HCT116 (cell line): ENCODE results near the gene RPRML. TPM values are rescaled to one million over a fixed set of nuclear protein-coding genes. Genes with fewer than 3 reads are reported as not detected.

Experiments used
- ATAC-seq: fragments of 200-7000 bp; cut with Tn5 transposase; 2 replicates; pipeline ENCODE4 v1.9.1; 2020; ENCODE audit warnings: mild to moderate bottlenecking, moderate library complexity
- BruUV-seq: library from RNA; stranded (reverse); fragments of 400-500 nt; replicated peaks from 2 replicates; lab custom pipeline; 2021; lab: Mats Ljungman, UMichigan
- CTCF ChIA-PET: fragments of 300-600 bp; sonication (Branson Sonifier 250); formaldehyde crosslinking; loops from one replicate; lab custom pipeline; 2021; ENCODE audit warnings: antibody characterized with exemption; lab: Charles Lee
- POLR2A ChIA-PET: fragments of 300-600, 350-600 bp; sonication (Branson Sonifier 250); formaldehyde crosslinking; loops from one replicate; lab custom pipeline; 2021; ENCODE audit warnings: antibody characterized with exemption; lab: Charles Lee
- RAD21 ChIA-PET, 2 experiments: fragments of 300-600 bp; sonication (Branson Sonifier 250); formaldehyde crosslinking; loops; one replicate each; lab custom pipeline; 2023; ENCODE audit warnings: low total read pairs in 2 of 2; ENCODE audit not compliant: uncharacterized antibody in 2 of 2, unreplicated experiment in 2 of 2, low non-redundant PET in 1 of 2; lab: Charles Lee
- DNase-seq: peaks from one replicate; pipeline ENCODE4 v3.0.0-alpha.2; 2010; ENCODE audit warnings: low read depth, low spot score
- H2AFZ ChIP-seq: fragments of 200-600 bp; shearing (Covaris generic), sonication (generic); 2 replicates; pipeline ENCODE4 v1.6.1; 2017; ENCODE audit warnings: low read depth, mixed run types, mixed read lengths, antibody characterized with exemption, low read length; ENCODE audit not compliant: poor library complexity, severe bottlenecking
- H3K27ac ChIP-seq: 2 replicates; pipeline ENCODE4 v1.5.1; 2012; ENCODE audit warnings: low read depth, low read length
- H3K27me3 ChIP-seq: fragments of 200-600 bp; sonication (generic); 2 replicates; pipeline ENCODE4 v1.6.1; 2016; ENCODE audit warnings: mixed run types, low read length, mixed read lengths; ENCODE audit not compliant: insufficient read depth
- H3K36me3 ChIP-seq, 2 experiments: fragments of 200-500 bp in 1 of 2; fragments of 200-600 bp in 1 of 2; sonication (Bioruptor generic) in 1 of 2; sonication (generic) in 1 of 2; 2 replicates each; pipeline versions ENCODE4 v1.5.1 to v1.6.1; 2014 to 2016; ENCODE audit warnings: low read length in 2 of 2, inconsistent platforms in 1 of 2, mixed read lengths in 1 of 2, mixed run types in 1 of 2; ENCODE audit not compliant: insufficient read depth in 2 of 2, control insufficient read depth in 1 of 2
- H3K4me1 ChIP-seq, 2 experiments: fragments of 200-600 bp in 1 of 2; sonication (generic) in 1 of 2; 2 replicates each; pipeline versions ENCODE4 v1.5.1 to v1.6.1; 2012 to 2017; ENCODE audit warnings: low read length in 2 of 2, inconsistent platforms in 1 of 2, mild to moderate bottlenecking in 1 of 2, mixed read lengths in 1 of 2, mixed run types in 1 of 2, moderate library complexity in 1 of 2; ENCODE audit not compliant: insufficient read depth in 2 of 2, control insufficient read depth in 1 of 2
- H3K4me2 ChIP-seq: fragments of 200-600 bp; sonication (generic); 2 replicates; pipeline ENCODE4 v1.6.1; 2017; ENCODE audit warnings: mixed run types, low read length, mixed read lengths
- H3K4me3 ChIP-seq, 2 experiments: fragments of 200-600 bp in 1 of 2; sonication (generic) in 1 of 2; replicated peaks in 1 of 2; 2 replicates each; pipeline ENCODE4 v1.5.1; 2011 to 2016; ENCODE audit warnings: low read length in 2 of 2, control low read depth in 1 of 2, low read depth in 1 of 2, mild to moderate bottlenecking in 1 of 2, mixed read lengths in 1 of 2, mixed run types in 1 of 2
- H3K79me2 ChIP-seq: fragments of 200-600 bp; sonication (generic); 2 replicates; pipeline ENCODE4 v1.6.1; 2017; ENCODE audit warnings: mild to moderate bottlenecking, mixed run types, low read length, moderate library complexity, mixed read lengths; ENCODE audit not compliant: insufficient read depth
- H3K9ac ChIP-seq: fragments of 200-600 bp; sonication (generic); 2 replicates; pipeline ENCODE4 v1.6.1; 2016; ENCODE audit warnings: low read length, mixed read lengths
- H3K9me2 ChIP-seq: fragments of 200-600 bp; sonication (generic), shearing (Covaris generic); 2 replicates; pipeline ENCODE4 v1.6.1; 2017; ENCODE audit warnings: mixed run types, mild to moderate bottlenecking, moderate library complexity; ENCODE audit not compliant: insufficient read depth
- H3K9me3 ChIP-seq, 2 experiments: fragments of 200-500 bp in 1 of 2; fragments of 200-600 bp in 1 of 2; sonication (Bioruptor generic) in 1 of 2; sonication (generic) in 1 of 2; 2 replicates each; pipeline ENCODE4 v1.6.1; 2014 to 2017; ENCODE audit warnings: low read length in 2 of 2, mixed read lengths in 2 of 2, inconsistent platforms in 1 of 2, low read depth in 1 of 2, mild to moderate bottlenecking in 1 of 2, mixed run types in 1 of 2, moderate library complexity in 1 of 2; ENCODE audit not compliant: control insufficient read depth in 1 of 2, insufficient read depth in 1 of 2
- H4K20me1 ChIP-seq: fragments of 200-600 bp; sonication (generic), shearing (Covaris generic); 2 replicates; pipeline ENCODE4 v1.6.1; 2017; ENCODE audit warnings: mixed run types, mild to moderate bottlenecking, moderate library complexity; ENCODE audit not compliant: insufficient read depth
- CBX3 ChIP-seq: IDR thresholded peaks from 2 replicates; pipeline ENCODE4 v1.6.1; 2012; ENCODE audit warnings: low read depth
- CEBPB ChIP-seq: IDR thresholded peaks from 2 replicates; pipeline ENCODE4 v1.6.1; 2012; ENCODE audit warnings: low read depth
- CTCF ChIP-seq, 3 experiments: fragments of 200-600 bp in 1 of 3; sonication (generic) in 1 of 3; IDR thresholded peaks in 2 of 3; conservative IDR thresholded peaks in 1 of 3; 2 replicates each; pipeline ENCODE4 v1.5.1; 2012 to 2017; ENCODE audit warnings: low read depth in 2 of 3, low read length in 2 of 3, antibody characterized with exemption in 1 of 3, borderline replicate concordance in 1 of 3, control low read depth in 1 of 3, mild to moderate bottlenecking in 1 of 3, mixed read lengths in 1 of 3, mixed run types in 1 of 3, moderate library complexity in 1 of 3; ENCODE audit not compliant: insufficient read depth in 1 of 3
- EGR1 ChIP-seq: IDR thresholded peaks from 2 replicates; pipeline ENCODE4 v1.6.1; 2012; ENCODE audit warnings: low read depth
- ELF1 ChIP-seq: IDR thresholded peaks from 2 replicates; pipeline ENCODE4 v1.6.1; 2012; ENCODE audit warnings: low read depth, borderline replicate concordance
- EZH2 ChIP-seq: fragments of 200-600 bp; sonication (generic); IDR thresholded peaks from 2 replicates; pipeline ENCODE4 v1.6.1; 2017; ENCODE audit warnings: antibody characterized with exemption, mixed run types
- FOSL1 ChIP-seq: IDR thresholded peaks from 2 replicates; pipeline ENCODE4 v1.6.1; 2012; ENCODE audit warnings: low read depth
- RAD21 ChIP-seq: IDR thresholded peaks from 2 replicates; pipeline ENCODE4 v1.6.1; 2012; ENCODE audit warnings: low read depth, mild to moderate bottlenecking
- SIN3A ChIP-seq: IDR thresholded peaks from 2 replicates; pipeline ENCODE4 v1.6.1; 2012; ENCODE audit warnings: low read depth
- SP1 ChIP-seq: IDR thresholded peaks from 2 replicates; pipeline ENCODE4 v1.6.1; 2012; ENCODE audit warnings: low read depth
- SRF ChIP-seq: IDR thresholded peaks from 2 replicates; pipeline ENCODE4 v1.6.1; 2012; ENCODE audit warnings: low read depth
- ZFX ChIP-seq: fragments of 450-650 bp; IDR thresholded peaks from 2 replicates; pipeline ENCODE4 v1.6.1; 2017
- intact Hi-C: fragments of 100-400 bp; cut with micrococcal nuclease; formaldehyde crosslinking; loops from 2 replicates; pipeline ENCODE4 v1.10.0; 2022
- total RNA-seq: library from RNA; stranded (reverse); gene quantifications from one replicate; pipeline ENCODE4 v1.2.1, GENCODE V29; 2021; ENCODE audit not compliant: unreplicated experiment

The RPRML gene
- total RNA-seq, 1 experiment from 2014 or later, result not detected

- TF ChIP-seq SIN3A, result no peak
- TF ChIP-seq EGR1, result no peak
- TF ChIP-seq ZFX, result no peak
- no peak; the same call in 1 of the 2 replicates for TF ChIP-seq CEBPB
- no peak for TF ChIP-seq SP1
These were observed 38.2 kb downstream of the RPRML start (continued) for GRCh38 chr17:46940692-46941404.

GRCh38 chr17:46935658-46936266 is 43.3 kb downstream of the RPRML start:
- ChIA-PET CTCF (no interaction called here), RAD21 (no interaction called here), POLR2A (no interaction called here)
- ATAC-seq, result no peak
- no peak for DNase-seq
- Histone ChIP-seq H4K20me1 (no peaks in the 10 kb centered on the region), H3K27me3 (no peaks in the 10 kb centered on the region), H2AFZ (no peak overlapping the region), H3K4me2 (no peak overlapping the region), H3K4me3 (no peak overlapping the region), H3K9ac (no peak overlapping the region), H3K9me3 (no peaks in the 10 kb centered on the region), H3K9me2 (no peaks in the 10 kb centered on the region), H3K4me1 (no peaks in the 10 kb centered on the region), H3K27ac (no peak overlapping the region), H3K79me2 (no peaks in the 10 kb centered on the region), H3K36me3 (peaks cover 86 to 87% of the 10 kb centered on the region in 2 experiments)
- intact Hi-C loops, result no loop called here
- BruUV-seq, result no TSS peak
- TF ChIP-seq RAD21 (no peak), FOSL1 (no peak), CTCF (IDR thresholded peaks at IDR 0.05 in 2 of 3, conservative IDR thresholded peaks at IDR 0.05 in 1 of 3; ENCODE audit: borderline replicate concordance in 1 of 3, insufficient read depth in 1 of 3, low read depth in 2 of 3, low read length in 2 of 3) (no peak), SRF (no peak), ELF1 (no peak), CBX3 (no peak), EZH2 (no peak)
- TF ChIP-seq, all 23 proteins: peak for 0
